ENCODE data around the gene CD83. TPM values are rescaled to one million over a fixed set of nuclear protein-coding genes. Genes with fewer than 3 reads are reported as not detected.

The CD83 gene
- polyA plus RNA-seq, 1 donor (not counting 4 experiments of a cell fraction or from before 2014, with no cell fraction given), result 3.4 TPM

- H3K36me3 ChIP-seq (ENCODE audit: control insufficient read depth in 2 of 2, extremely low read depth in 1 of 2, insufficient read depth in 2 of 2, low read length in 2 of 2), result no peaks in the 10 kb centered on the region
- H3K9me3 ChIP-seq (ENCODE audit: control insufficient read depth, low read depth, low read length), result peaks cover 8% of the 10 kb centered on the region
- dilution Hi-C loops (cut with MboI; ENCODE audit: extremely low pct_ligation_motif_present, low sequenced_read_pairs), result no loop called here
- no peak overlapping the region for H3K4me3 ChIP-seq (ENCODE audit: control insufficient read depth in 2 of 3, extremely low read depth in 1 of 3, insufficient read depth in 2 of 3, low read depth in 1 of 3, low read length in 3 of 3)
- no peaks in the 10 kb centered on the region for H4K20me1 ChIP-seq (ENCODE audit: control insufficient read depth, extremely low read depth, insufficient read depth, low read length)
- DNase-seq (ENCODE audit: low read depth, low spot score), result no peak
- no peaks in the 10 kb centered on the region for H3K9me1 ChIP-seq (ENCODE audit: control insufficient read depth, extremely low read depth, insufficient read depth, low read length)
- peaks cover 3% of the 10 kb centered on the region for H3K27me3 ChIP-seq (ENCODE audit: control insufficient read depth, extremely low read depth, insufficient read depth, low read length)
- TF ChIP-seq CTCF (optimal IDR thresholded peaks at IDR 0.05 in 1 of 3, IDR thresholded peaks at IDR 0.05 in 1 of 3, conservative IDR thresholded peaks at IDR 0.05 in 1 of 3; ENCODE audit: extremely low read depth in 1 of 3, insufficient read depth in 2 of 3, low read length in 3 of 3), result no peak
- no peak for TF ChIP-seq EZH2 (IDR thresholded peaks at IDR 0.05; ENCODE audit: low read length)
- H3K4me2 ChIP-seq (ENCODE audit: control insufficient read depth, extremely low read depth, insufficient read depth, low read depth, low read length), result no peak overlapping the region
- H3K27ac ChIP-seq (ENCODE audit: control insufficient read depth, insufficient read depth, low read length), result no peak overlapping the region
- H2AFZ ChIP-seq (ENCODE audit: control insufficient read depth, low read length), result no peak overlapping the region
- H3K9ac ChIP-seq (ENCODE audit: control insufficient read depth, extremely low read depth, insufficient read depth, low read length), result no peak overlapping the region
- H3K79me2 ChIP-seq (ENCODE audit: control insufficient read depth, insufficient read depth, low read length), result no peaks in the 10 kb centered on the region
- FAIRE-seq, result no peak
- peaks cover 5% of the 10 kb centered on the region for H3K4me1 ChIP-seq (ENCODE audit: control insufficient read depth, extremely low read depth, insufficient read depth, low read length)
Observed at GRCh38 chr6:14102383-14102782, 15.2 kb upstream of the CD83 start.

DNA sequence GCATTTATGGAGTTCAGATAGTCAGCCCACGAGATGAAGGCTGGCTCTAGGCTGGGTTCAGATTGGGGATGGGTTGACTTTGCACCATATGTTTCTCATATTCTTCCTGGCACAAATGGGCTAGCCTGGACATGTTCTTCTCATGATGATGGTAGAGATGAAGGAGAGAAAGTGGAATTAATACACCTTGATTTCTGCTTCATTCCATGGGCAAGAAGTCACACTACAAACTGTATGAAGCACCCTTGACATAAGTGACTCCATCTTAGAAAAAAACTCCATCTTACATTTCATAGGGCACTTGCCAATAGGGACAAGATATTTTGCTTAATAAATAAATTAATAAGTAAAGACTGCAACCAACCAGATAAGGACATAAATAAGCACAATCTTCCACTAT lies 12.0 kb upstream of the CD83 start:
- H3K4me1 ChIP-seq (ENCODE audit: control insufficient read depth, extremely low read depth, insufficient read depth, low read length), result peaks cover 5% of the 10 kb centered on the region
- TF ChIP-seq CTCF (optimal IDR thresholded peaks at IDR 0.05 in 1 of 3, IDR thresholded peaks at IDR 0.05 in 1 of 3, conservative IDR thresholded peaks at IDR 0.05 in 1 of 3; ENCODE audit: extremely low read depth in 1 of 3, insufficient read depth in 2 of 3, low read length in 3 of 3) (no peak), EZH2 (IDR thresholded peaks at IDR 0.05; ENCODE audit: low read length) (no peak)
- peaks cover 3% of the 10 kb centered on the region for H3K27me3 ChIP-seq (ENCODE audit: control insufficient read depth, extremely low read depth, insufficient read depth, low read length)
- no peak overlapping the region for H3K4me3 ChIP-seq (ENCODE audit: control insufficient read depth in 2 of 3, extremely low read depth in 1 of 3, insufficient read depth in 2 of 3, low read depth in 1 of 3, low read length in 3 of 3)
- H3K79me2 ChIP-seq (ENCODE audit: control insufficient read depth, insufficient read depth, low read length), result no peaks in the 10 kb centered on the region
- no peak for DNase-seq (ENCODE audit: low read depth, low spot score)
- no peaks in the 10 kb centered on the region for H3K9me1 ChIP-seq (ENCODE audit: control insufficient read depth, extremely low read depth, insufficient read depth, low read length)
- H3K9ac ChIP-seq (ENCODE audit: control insufficient read depth, extremely low read depth, insufficient read depth, low read length), result no peak overlapping the region
- no peak overlapping the region for H3K4me2 ChIP-seq (ENCODE audit: control insufficient read depth, extremely low read depth, insufficient read depth, low read depth, low read length)
- H4K20me1 ChIP-seq (ENCODE audit: control insufficient read depth, extremely low read depth, insufficient read depth, low read length), result no peaks in the 10 kb centered on the region
- H3K27ac ChIP-seq (ENCODE audit: control insufficient read depth, insufficient read depth, low read length), result no peak overlapping the region
- H2AFZ ChIP-seq (ENCODE audit: control insufficient read depth, low read length), result no peak overlapping the region
- H3K36me3 ChIP-seq (ENCODE audit: control insufficient read depth in 2 of 2, extremely low read depth in 1 of 2, insufficient read depth in 2 of 2, low read length in 2 of 2), result no peaks in the 10 kb centered on the region
- dilution Hi-C loops (cut with MboI; ENCODE audit: extremely low pct_ligation_motif_present, low sequenced_read_pairs), result no loop called here
- H3K9me3 ChIP-seq (ENCODE audit: control insufficient read depth, low read depth, low read length), result peaks cover 8% of the 10 kb centered on the region
- no peak for FAIRE-seq

All from keratinocyte (primary cell).